Fibroblast of peridontal ligament (primary cell): ENCODE data around the gene LSAMP.

Experiments used
- DNase-seq: peaks from one replicate; pipeline ENCODE4 v3.0.0-alpha.2; 2010; ENCODE audit errors: extremely low read depth

Gene LSAMP

GRCh38 chr3:116291141-116291540 is 154.1 kb downstream of the LSAMP start:
- no peak for DNase-seq

- DNase-seq: peak; percentile 64
Measured at GRCh38 chr3:116288485-116288884, 156.8 kb downstream of the LSAMP start.

GRCh38 chr3:116285781-116286421 is 159.4 kb downstream of the LSAMP start:
- DNase-seq: no peak

- no peak for DNase-seq
Measured at GRCh38 chr3:116281313-116282143, 163.8 kb downstream of the LSAMP start.

- peak; percentile 21 for DNase-seq
Measured at GRCh38 chr3:116280130-116280740, 165.1 kb downstream of the LSAMP start.

- DNase-seq: no peak
Measured at GRCh38 chr3:116276675-116277074, 168.6 kb downstream of the LSAMP start.

GRCh38 chr3:116270056-116270455 is 175.2 kb downstream of the LSAMP start:
- no peak for DNase-seq

- DNase-seq: no peak
Measured at GRCh38 chr3:116267116-116267515, 178.2 kb downstream of the LSAMP start.

GRCh38 chr3:116265976-116266584 is 179.2 kb downstream of the LSAMP start:
- no peak for DNase-seq

GRCh38 chr3:116265320-116265695 is 180.0 kb downstream of the LSAMP start:
- no peak for DNase-seq

GRCh38 chr3:116264546-116265319 is 180.6 kb downstream of the LSAMP start:
- DNase-seq: no peak

- peak; percentile 62 for DNase-seq
Measured at GRCh38 chr3:116263842-116264545, 181.3 kb downstream of the LSAMP start.

- DNase-seq: no peak
Measured at GRCh38 chr3:116260491-116260890, 184.8 kb downstream of the LSAMP start.

GRCh38 chr3:116259984-116260383 is 185.3 kb downstream of the LSAMP start:
- no peak for DNase-seq

GRCh38 chr3:116256843-116257485 is 188.3 kb downstream of the LSAMP start:
- peak; percentile 49 for DNase-seq

GRCh38 chr3:116254541-116254940 is 190.7 kb downstream of the LSAMP start:
- DNase-seq: peak; percentile 46

GRCh38 chr3:116253511-116253910 is 191.8 kb downstream of the LSAMP start:
- DNase-seq: peak; percentile 29

GRCh38 chr3:116247605-116248004 is 197.7 kb downstream of the LSAMP start:
- no peak for DNase-seq

GRCh38 chr3:116246406-116246980 is 198.8 kb downstream of the LSAMP start:
- no peak for DNase-seq

GRCh38 chr3:116242825-116243224 is 202.5 kb downstream of the LSAMP start:
- no peak for DNase-seq
